ENCODE results near the gene MREG.

The MREG gene, protein sequence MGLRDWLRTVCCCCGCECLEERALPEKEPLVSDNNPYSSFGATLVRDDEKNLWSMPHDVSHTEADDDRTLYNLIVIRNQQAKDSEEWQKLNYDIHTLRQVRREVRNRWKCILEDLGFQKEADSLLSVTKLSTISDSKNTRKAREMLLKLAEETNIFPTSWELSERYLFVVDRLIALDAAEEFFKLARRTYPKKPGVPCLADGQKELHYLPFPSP

DNA sequence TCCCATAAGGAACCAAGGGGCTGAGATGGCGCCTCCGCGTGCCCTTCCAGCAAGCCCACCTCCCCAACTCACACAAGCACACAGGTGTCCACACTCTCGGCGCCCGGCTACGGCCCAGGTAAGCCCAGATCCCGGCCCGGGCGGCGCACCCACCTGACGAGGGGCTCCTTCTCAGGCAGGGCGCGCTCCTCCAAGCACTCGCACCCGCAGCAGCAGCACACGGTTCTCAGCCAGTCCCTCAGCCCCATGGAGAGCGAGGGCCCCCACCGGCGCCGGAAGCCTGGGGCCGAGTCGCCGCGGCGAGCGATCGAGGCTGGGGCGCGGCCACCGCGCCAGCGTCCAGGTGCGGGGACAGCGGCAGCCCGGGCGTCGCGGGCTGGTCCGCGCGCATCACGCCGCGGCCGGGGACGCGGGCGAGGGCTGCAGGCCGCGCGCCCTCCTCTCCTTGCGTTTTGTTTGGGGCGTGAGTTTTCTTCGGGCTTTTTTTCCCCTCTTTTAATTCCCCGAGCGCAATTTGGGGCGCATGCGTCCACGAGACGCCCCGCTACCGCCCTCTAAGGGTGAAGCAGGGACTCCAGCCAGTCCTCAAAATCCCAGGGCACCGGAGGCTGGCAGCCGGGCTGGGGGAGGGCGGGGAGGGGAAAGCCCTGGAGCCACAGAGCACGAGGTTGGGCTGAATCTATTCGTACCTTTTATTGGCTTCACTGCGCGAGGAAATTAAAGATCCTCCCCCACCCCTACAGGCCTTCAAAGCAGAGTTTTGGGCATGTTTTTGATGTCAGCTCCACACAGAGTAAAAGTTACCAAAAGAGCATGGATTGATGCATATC, at the start of gene MREG:
MREG (minus strand) TSS at position 472 of the 830 bp plus-strand sequence; CDS start at position 248, 224 bp downstream.
- no peak for FAIRE-seq

DNA sequence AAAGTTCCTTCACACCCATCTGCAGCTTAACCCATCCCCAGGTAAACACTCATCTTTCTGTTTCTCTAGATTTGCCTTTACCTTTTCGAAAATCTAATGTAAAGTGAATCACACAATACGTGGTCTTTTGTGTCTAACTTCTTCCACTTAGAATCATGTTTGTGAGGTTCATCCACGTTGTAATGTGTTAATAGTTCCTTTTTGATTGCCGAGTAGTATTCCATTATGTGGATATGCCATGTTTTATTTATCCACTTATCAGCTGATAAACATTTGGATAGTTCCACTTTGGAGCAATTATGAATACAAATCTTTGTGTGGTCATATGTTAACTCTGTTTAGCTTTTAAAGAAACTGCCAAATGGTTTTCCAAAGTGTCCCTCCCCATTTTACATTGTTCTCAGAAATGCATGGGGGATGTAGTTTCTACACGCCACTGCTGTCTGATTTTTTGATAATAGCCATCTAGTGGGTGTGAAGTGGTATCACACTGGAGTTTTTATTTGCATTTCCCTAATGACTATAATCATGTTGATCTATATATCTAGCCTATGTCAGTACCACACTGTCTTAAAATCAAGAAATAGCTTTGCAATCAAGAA, 46.0 kb upstream of the MREG start:
- FAIRE-seq, result no peak

GRCh38 chr2:216057688-216058193, 44.4 kb upstream of the MREG start:
- no peak for FAIRE-seq

GRCh38 chr2:216056739-216057138, 43.4 kb upstream of the MREG start:
- FAIRE-seq, result no peak

GRCh38 chr2:216055680-216056079, 42.3 kb upstream of the MREG start:
- no peak for FAIRE-seq

DNA sequence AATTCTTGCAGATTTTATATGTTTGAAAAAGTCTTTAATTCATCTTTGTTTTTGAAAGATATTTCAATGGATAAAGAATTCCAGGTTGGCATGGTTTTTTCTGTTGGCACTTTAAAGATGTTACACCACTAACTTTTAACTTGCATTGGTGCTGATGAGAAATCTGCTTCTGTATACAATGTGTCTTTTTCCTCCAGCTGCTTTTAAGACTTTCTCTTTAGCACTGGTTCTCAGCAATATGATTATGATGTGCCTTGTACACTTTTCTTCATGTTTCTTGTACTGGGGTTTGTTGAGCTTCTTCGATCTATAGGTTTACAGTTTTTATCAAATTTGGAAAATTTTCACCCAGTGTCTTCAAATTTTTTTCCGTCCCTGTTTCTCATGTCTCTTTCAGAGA, 39.1 kb upstream of the MREG start:
- FAIRE-seq, result no peak

GRCh38 chr2:216051350-216051749, 38.0 kb upstream of the MREG start:
- FAIRE-seq, result no peak

GRCh38 chr2:216049452-216049851, 36.1 kb upstream of the MREG start:
- no peak for FAIRE-seq

- FAIRE-seq, result no peak
Measured at GRCh38 chr2:216047397-216047796, 34.0 kb upstream of the MREG start.

DNA sequence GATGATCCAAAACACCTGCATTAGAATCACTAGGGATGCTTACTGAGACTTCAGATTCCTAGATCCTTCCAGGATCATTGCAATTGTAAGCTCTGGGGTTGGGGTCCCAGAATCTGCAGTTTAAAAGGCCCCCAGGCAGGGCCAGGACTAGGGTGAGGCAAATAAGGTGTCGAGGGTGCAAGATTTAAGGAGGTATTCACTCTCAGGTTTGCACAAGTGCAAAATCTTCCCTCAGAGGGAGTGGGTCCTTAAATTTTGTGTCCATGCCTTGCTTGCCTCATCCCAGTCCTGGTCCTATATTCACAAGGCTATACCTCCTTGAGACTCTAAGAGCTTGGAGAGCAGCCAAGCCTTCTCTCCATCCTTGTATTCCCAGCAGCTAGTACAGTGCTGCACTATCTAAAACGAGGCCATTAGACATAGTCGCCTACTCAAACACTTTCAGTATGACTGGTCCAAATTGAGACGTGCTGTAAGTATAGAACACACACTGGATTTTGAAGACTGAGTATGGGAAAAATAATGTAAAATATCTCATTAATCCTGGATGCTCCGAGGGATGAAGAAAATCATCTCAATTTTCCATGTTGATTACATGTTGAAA, 31.6 kb upstream of the MREG start:
- no peak for FAIRE-seq

DNA sequence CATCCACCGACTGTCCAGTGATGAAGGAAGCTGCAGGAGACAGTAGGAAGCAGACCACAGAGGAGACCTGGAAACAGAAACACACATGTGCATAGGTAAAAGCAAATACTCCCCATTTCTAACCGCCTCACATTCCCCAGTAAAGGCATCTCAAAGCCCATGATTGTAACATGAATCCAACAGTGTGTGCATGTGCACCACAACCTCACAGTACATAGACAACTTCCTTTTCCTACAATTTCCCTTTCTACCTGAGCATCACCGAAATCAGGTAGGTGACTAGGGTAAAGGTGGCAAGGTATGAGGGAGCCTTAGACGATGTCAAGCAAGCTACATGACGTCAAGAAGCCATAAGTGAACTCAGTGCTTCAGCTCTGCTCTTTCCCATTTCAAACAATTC, 30.6 kb upstream of the MREG start:
- no peak for FAIRE-seq

DNA sequence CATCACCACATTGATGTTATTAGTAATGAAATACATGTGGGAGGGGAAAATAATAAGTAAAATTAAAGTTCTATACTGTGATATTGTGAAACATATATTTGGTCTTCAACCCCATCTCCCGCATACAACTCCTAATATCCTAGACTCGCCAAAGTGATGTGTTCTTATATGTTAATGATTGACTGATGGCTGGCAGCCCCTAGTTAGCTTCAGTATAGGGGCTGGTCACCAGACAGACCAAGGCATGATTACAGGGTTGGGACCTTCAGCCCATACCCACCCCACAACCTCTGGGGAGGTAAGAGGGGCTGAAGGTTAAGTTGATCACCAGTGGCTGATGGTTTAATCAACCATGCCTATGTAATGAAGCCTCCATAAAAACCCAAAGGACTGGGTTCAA, 28.1 kb upstream of the MREG start:
- no peak for FAIRE-seq

DNA sequence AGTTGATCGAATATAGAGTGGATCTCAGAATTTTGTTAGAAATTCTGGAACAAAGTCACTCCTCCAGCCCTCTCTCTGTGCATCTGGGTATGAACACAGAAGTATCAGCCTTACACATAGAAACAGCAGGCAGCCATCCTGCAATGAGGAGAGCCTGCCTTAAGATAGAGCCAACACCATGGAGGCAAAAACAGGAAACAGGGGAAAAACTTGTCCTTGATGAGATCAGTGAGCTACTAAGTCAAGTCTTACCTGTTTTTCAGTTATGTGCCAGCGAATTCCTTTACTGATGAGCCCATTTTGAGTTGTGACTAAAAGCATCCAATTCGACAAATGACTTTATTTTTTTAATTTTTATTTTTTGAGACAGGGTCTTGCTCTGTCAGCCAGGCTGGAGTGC, 26.6 kb upstream of the MREG start:
- FAIRE-seq, result no peak

DNA sequence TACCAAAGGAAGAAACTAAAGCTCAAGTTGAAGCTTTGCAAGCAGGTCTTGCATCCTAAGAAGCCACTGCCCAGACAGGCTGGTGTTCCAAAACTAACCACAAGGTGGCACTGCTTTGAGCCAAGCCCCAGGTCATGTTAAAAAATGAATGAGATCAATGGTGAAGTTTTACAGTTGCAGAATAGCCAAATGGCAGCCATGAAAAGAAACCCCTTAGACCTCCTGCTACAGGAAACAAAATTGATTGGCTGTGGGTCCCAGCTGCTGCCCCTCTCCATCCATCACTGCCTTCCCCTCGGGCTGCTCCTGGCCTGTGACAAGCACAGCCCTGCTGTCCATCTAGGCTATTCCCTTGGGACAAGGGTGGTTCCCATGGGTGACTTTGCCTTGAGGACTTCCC, 20.7 kb upstream of the MREG start:
- peak; percentile 3 for FAIRE-seq

GRCh38 chr2:216033403-216033802, 20.1 kb upstream of the MREG start:
- no peak for FAIRE-seq

DNA sequence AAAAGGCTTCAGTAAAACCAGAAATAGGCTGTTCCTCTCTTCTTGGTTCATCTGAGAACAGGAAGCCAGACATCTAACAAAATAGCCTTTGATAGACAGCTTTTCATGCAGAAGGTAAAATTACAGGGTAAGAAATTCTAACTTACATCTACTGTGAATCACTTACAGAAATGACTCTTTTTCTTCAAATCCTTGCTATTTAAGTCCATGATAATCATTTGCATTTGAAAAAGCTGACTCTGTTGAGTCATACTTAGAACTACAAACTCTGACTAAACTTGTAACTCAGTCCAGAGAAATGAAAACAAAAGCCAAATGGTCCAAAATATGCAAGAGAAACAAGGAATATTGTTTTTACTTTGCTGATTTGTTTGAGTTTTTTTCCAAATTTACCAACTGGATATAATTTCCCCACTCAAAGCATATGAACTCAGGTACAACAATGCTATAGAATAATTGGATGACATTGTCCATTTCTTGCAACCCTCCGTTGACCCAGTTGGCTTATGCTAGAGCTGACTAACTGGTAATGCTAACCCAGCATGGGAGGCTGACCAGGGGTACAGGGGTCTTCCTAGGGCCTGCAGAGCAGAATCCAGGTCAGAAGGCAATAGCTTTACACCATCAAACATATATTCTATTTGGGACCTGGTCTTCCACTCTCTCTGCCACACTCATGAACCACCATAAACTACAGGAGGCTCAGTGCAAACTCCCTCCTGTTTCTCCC, 18.8 kb upstream of the MREG start:
- FAIRE-seq, result no peak

- FAIRE-seq, result no peak
Measured at GRCh38 chr2:216030216-216030615, 16.9 kb upstream of the MREG start.

GRCh38 chr2:216029416-216030129, 16.2 kb upstream of the MREG start:
- FAIRE-seq, result no peak

DNA sequence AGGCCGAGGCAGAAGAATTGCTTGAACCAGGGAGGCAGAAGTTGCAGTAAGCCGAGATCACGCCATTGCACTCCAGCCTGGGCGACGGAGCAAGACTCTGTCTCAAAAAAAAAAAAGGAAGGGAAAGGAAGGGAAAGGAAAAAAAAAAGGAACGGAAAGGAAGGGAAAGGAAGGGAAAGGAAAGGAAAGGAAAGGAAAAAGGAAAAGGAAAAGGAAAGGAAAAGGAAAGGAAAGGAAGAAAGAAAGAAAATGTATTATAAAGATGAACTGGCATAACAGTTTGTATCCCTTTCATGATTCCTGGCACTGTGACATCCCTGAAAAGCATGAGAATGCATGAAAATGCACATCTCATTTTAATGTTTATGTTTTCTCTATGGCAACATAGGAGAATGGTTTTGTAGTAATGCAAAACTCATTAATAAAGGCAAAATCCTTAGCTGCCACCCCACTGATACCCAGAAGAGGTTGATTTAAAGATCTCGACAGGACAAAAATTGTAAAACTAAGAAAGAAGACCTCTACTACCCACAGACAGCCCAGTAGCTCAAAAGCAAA, 11.5 kb upstream of the MREG start:
- no peak for FAIRE-seq

- peak; percentile 84 for FAIRE-seq
Measured at GRCh38 chr2:216023055-216023648, 9.8 kb upstream of the MREG start.

Measured in TTC549 (cell line).